Breast epithelium (tissue), 4 donors: ENCODE measurements around the gene TAB3. TPM values are rescaled to one million over a fixed set of nuclear protein-coding genes. Genes with fewer than 3 reads are reported as not detected.

Source experiments
- DNase-seq, 2 donors: peaks; one replicate each; pipeline ENCODE4 v3.0.0-alpha.2; 2019; ENCODE audit warnings: low spot score in 2 of 2
- H3K27ac ChIP-seq, 2 donors: fragments of 200-600 bp; sonication (generic) in 1 of 2; one replicate each; pipeline ENCODE4 v1.5.1; 2016 to 2019; ENCODE audit warnings: mild to moderate bottlenecking in 1 of 2
- H3K27me3 ChIP-seq, 2 donors: fragments of 200-600 bp; sonication (generic) in 1 of 2; one replicate each; pipeline versions ENCODE4 v1.5.1 to v1.6.0; 2017 to 2019; ENCODE audit warnings: control low read depth in 1 of 2, mild to moderate bottlenecking in 1 of 2
- H3K36me3 ChIP-seq: fragments of 200-600 bp; one replicate; pipeline ENCODE4 v1.5.1; 2019
- H3K4me1 ChIP-seq, 2 donors: fragments of 200-600 bp; sonication (generic); one replicate each; pipeline ENCODE4 v1.5.1; 2016 to 2019; ENCODE audit warnings: control low read depth in 1 of 2
- H3K4me3 ChIP-seq, 3 donors: fragments of 200-600 bp; sonication (generic); 1 replicate in 2 of 3; 2 replicates in 1 of 3; pipeline ENCODE4 v1.5.1; 2016 to 2019; ENCODE audit warnings: mild to moderate bottlenecking in 3 of 3, moderate library complexity in 2 of 3
- H3K9me3 ChIP-seq, 2 donors: fragments of 200-600 bp; sonication (generic) in 1 of 2; one replicate each; pipeline ENCODE4 v1.5.1; 2016 to 2019; ENCODE audit warnings: control low read depth in 1 of 2
- CTCF ChIP-seq, 3 donors: fragments of 450-650 bp; IDR thresholded peaks; one replicate each; pipeline ENCODE4 v1.5.1; 2016 to 2017; ENCODE audit warnings: antibody characterized with exemption in 3 of 3, mild to moderate bottlenecking in 3 of 3, moderate library complexity in 3 of 3
- POLR2A ChIP-seq: fragments of 450-650 bp; IDR thresholded peaks from one replicate; pipeline ENCODE4 v1.6.1; 2016; ENCODE audit warnings: antibody characterized with exemption, mild to moderate bottlenecking, moderate library complexity
- POLR2AphosphoS5 ChIP-seq, 3 donors: sonication (generic); formaldehyde crosslinking; IDR thresholded peaks; one replicate each; pipeline ENCODE4 v1.6.1; 2017; ENCODE audit warnings: antibody characterized with exemption in 3 of 3
- intact Hi-C: fragments of 100-400 bp; cut with DNase I; formaldehyde crosslinking; loops from one replicate; pipeline ENCODE4 v1.15.1; 2023; ENCODE audit warnings: low total_unique reads
- total RNA-seq, 3 donors: library from RNA; depleted of rRNA; stranded (reverse); fragments of >200 nt; gene quantifications; one replicate each; pipeline ENCODE4 v1.1.0, GENCODE V29; 2016

The TAB3 gene
- total RNA-seq, 3 donors from 2014 or later: 20.6 to 40.5 (median 27.2) TPM

GRCh38 chrX:30870572-30870971 lies 18.5 kb downstream of the TAB3 start:
- no peak for TF ChIP-seq CTCF (IDR thresholded peaks at IDR 0.05)
- TF ChIP-seq POLR2AphosphoS5 (IDR thresholded peaks at IDR 0.05): no peak
- TF ChIP-seq POLR2A: no peak
- H3K9me3 ChIP-seq: no peaks in the 10 kb centered on the region
- peaks cover 0 to 16% of the 10 kb centered on the region in 2 donors for H3K27me3 ChIP-seq
- H3K36me3 ChIP-seq: no peaks in the 10 kb centered on the region
- H3K4me3 ChIP-seq: no peak overlapping the region
- intact Hi-C loops: no loop called here
- H3K27ac ChIP-seq: no peak overlapping the region
- DNase-seq: no peak
- H3K4me1 ChIP-seq: no peaks in the 10 kb centered on the region

GRCh38 chrX:30865612-30866011 lies 23.4 kb downstream of the TAB3 start:
- no peak overlapping the region for H3K27ac ChIP-seq

GRCh38 chrX:30865015-30865414 lies 24.0 kb downstream of the TAB3 start:
- H3K27ac ChIP-seq: no peak overlapping the region
- H3K4me1 ChIP-seq: no peaks in the 10 kb centered on the region
- TF ChIP-seq POLR2A (no peak), POLR2AphosphoS5 (IDR thresholded peaks at IDR 0.05) (no peak), CTCF (IDR thresholded peaks at IDR 0.05) (no peak)
- H3K27me3 ChIP-seq: peaks cover 0 to 3% of the 10 kb centered on the region in 2 donors
- intact Hi-C loops: no loop called here
- no peak overlapping the region for H3K4me3 ChIP-seq
- DNase-seq: no peak
- H3K36me3 ChIP-seq: no peaks in the 10 kb centered on the region
- no peaks in the 10 kb centered on the region for H3K9me3 ChIP-seq

More at GRCh38 chrX:30865612-30866011, 23.4 kb downstream of the TAB3 start:
- Histone ChIP-seq H3K9me3 (no peaks in the 10 kb centered on the region), H3K4me1 (no peaks in the 10 kb centered on the region), H3K36me3 (no peaks in the 10 kb centered on the region), H3K27me3 (peaks cover 0 to 3% of the 10 kb centered on the region in 2 donors), H3K4me3 (no peak overlapping the region)
- DNase-seq: no peak
- intact Hi-C loops: no loop called here
- no peak for TF ChIP-seq POLR2AphosphoS5 (IDR thresholded peaks at IDR 0.05)
- no peak for TF ChIP-seq CTCF (IDR thresholded peaks at IDR 0.05)
- no peak for TF ChIP-seq POLR2A

- no peak overlapping the region for H3K4me3 ChIP-seq
- no peaks in the 10 kb centered on the region for H3K9me3 ChIP-seq
- no peaks in the 10 kb centered on the region for H3K4me1 ChIP-seq
- TF ChIP-seq POLR2AphosphoS5 (IDR thresholded peaks at IDR 0.05) (no peak), POLR2A (no peak), CTCF (IDR thresholded peaks at IDR 0.05) (no peak)
- DNase-seq: no peak
- intact Hi-C loops: no loop called here
- H3K27ac ChIP-seq: no peak overlapping the region
- no peaks in the 10 kb centered on the region for H3K36me3 ChIP-seq
- H3K27me3 ChIP-seq: peaks cover 0 to 3% of the 10 kb centered on the region in 2 donors
Measured at GRCh38 chrX:30864383-30864785, 24.7 kb downstream of the TAB3 start.

GRCh38 chrX:30863974-30864373 lies 25.1 kb downstream of the TAB3 start:
- no peak for DNase-seq
- H3K4me3 ChIP-seq: no peak overlapping the region
- no peaks in the 10 kb centered on the region for H3K9me3 ChIP-seq
- no peaks in the 10 kb centered on the region for H3K4me1 ChIP-seq
- TF ChIP-seq POLR2AphosphoS5 (IDR thresholded peaks at IDR 0.05) (no peak), CTCF (IDR thresholded peaks at IDR 0.05) (no peak), POLR2A (no peak)
- H3K27me3 ChIP-seq: peaks cover 0 to 3% of the 10 kb centered on the region in 2 donors
- intact Hi-C loops: no loop called here
- no peaks in the 10 kb centered on the region for H3K36me3 ChIP-seq
- H3K27ac ChIP-seq: no peak overlapping the region
